ENCODE data around the gene HBG2. TPM values are rescaled to one million over a fixed set of nuclear protein-coding genes. Genes with fewer than 3 reads are reported as not detected.
A peak's percentile ranks its signal among the peaks of the same experiment; 100 is the strongest.

Gene HBG2
- total and polyA plus RNA-seq, 9 of the 15 experiments (the other 6 are each of a cell fraction or from before 2014, with no cell fraction given), result 1,626 to 58,619 (median 10,515) TPM

GRCh38 chr11:5288108-5288905, 33.7 kb upstream of the HBG2 start (continued):
- TF ChIP-seq SNAPC5 (CRISPR knock-in tag; IDR thresholded peaks at IDR 0.05), result no peak
- TF ChIP-seq ZBTB8A (IDR thresholded peaks at IDR 0.05; ENCODE audit: partially characterized antibody), result no peak
- no peak for TF ChIP-seq SMAD2 (IDR thresholded peaks at IDR 0.05; ENCODE audit: low read depth, low read length)
- TF ChIP-seq FOXP1 (CRISPR knock-in tag; IDR thresholded peaks at IDR 0.05), result no peak
- no peak for TF ChIP-seq ZNF449 (CRISPR knock-in tag; IDR thresholded peaks at IDR 0.05)
- TF ChIP-seq NR3C1 (CRISPR knock-in tag; IDR thresholded peaks at IDR 0.05), result no peak
- TF ChIP-seq ATF7 (IDR thresholded peaks at IDR 0.05), result peak; percentile 55; the same call in 1 of the 2 replicates
- TF ChIP-seq RERE (CRISPR knock-in tag; IDR thresholded peaks at IDR 0.05; ENCODE audit: borderline replicate concordance), result no peak
- no peak for TF ChIP-seq ZNF57 (CRISPR knock-in tag; IDR thresholded peaks at IDR 0.05)
- peak; percentile 85 for TF ChIP-seq MTA2 (IDR thresholded peaks at IDR 0.05; ENCODE audit: low read depth)
- TF ChIP-seq ELF2 (CRISPR knock-in tag; IDR thresholded peaks at IDR 0.05), result no peak
- TF ChIP-seq RCOR1 (IDR thresholded peaks at IDR 0.05; ENCODE audit: borderline replicate concordance in 1 of 2, low read depth in 2 of 2, low read length in 2 of 2), result peak in 1 of 2 experiments; percentile 75; a peak in 1 of 4 replicates
- peak; percentile 63; the same call in 1 of the 2 replicates for TF ChIP-seq FOXM1 (IDR thresholded peaks at IDR 0.05; ENCODE audit: low read depth)
- no peak for TF ChIP-seq FOXM1 (CRISPR knock-in tag; IDR thresholded peaks at IDR 0.05; ENCODE audit: low read depth)
- no peak for TF ChIP-seq ZNF143 (CRISPR knock-in tag; IDR thresholded peaks at IDR 0.05)
- no peak for TF ChIP-seq ARHGAP35 (IDR thresholded peaks at IDR 0.05; ENCODE audit: partially characterized antibody)
- TF ChIP-seq CCNT2 (IDR thresholded peaks at IDR 0.05; ENCODE audit: borderline replicate concordance, extremely low read depth, insufficient read length, low read depth, low read length), result peak; percentile 55
- no peak for TF ChIP-seq NR4A1 (CRISPR knock-in tag; IDR thresholded peaks at IDR 0.05)
- TF ChIP-seq NR4A1 (tag; IDR thresholded peaks at IDR 0.05), result peak; percentile 37; the same call in 1 of the 2 replicates
- 0 out of 2 replicates have a peak, but pooled peaks have one; percentile 4 for TF ChIP-seq KLF6 (CRISPR knock-in tag; IDR thresholded peaks at IDR 0.05; ENCODE audit: borderline replicate concordance)
- peak; percentile 48 for TF ChIP-seq MAX (CRISPR knock-in tag; IDR thresholded peaks at IDR 0.05)
